HepG2 (cell line): ENCODE results near the gene MROH2A. TPM values are rescaled to one million over a fixed set of nuclear protein-coding genes. Genes with fewer than 3 reads are reported as not detected.

ENCODE experiments used
- ATAC-seq: fragments of 200-7000 bp; cut with Tn5 transposase; 3 replicates; pipeline ENCODE4 v1.9.1; 2020; ENCODE audit warnings: mild to moderate bottlenecking, moderate library complexity
- BruUV-seq: library from RNA; stranded (reverse); fragments of 400-500 nt; replicated peaks from 2 replicates; lab custom pipeline; 2021; lab: Mats Ljungman, UMichigan
- CTCF ChIA-PET: fragments of 300-600 bp; formaldehyde crosslinking; extraction: SDS; loops from one replicate; lab custom pipeline; 2021; ENCODE audit warnings: low total read pairs, inconsistent platforms, low intra/inter-chr PET ratio; lab: Yijun Ruan, JAX
- POLR2A ChIA-PET: fragments of 350-600 bp; sonication (Branson Sonifier 250); formaldehyde crosslinking; loops from one replicate; lab custom pipeline; 2020; ENCODE audit warnings: antibody characterized with exemption, inconsistent platforms; lab: Yijun Ruan, JAX
- DNase-seq: peaks from one replicate; pipeline ENCODE4 v3.0.0-alpha.2; 2015; ENCODE audit warnings: low spot score
- FAIRE-seq: peaks from 3 replicates; lab custom pipeline; 2011; peaks lifted over from hg19 to GRCh38; lab: Jason Lieb, UNC
- H2AFZ ChIP-seq: one replicate; pipeline ENCODE4 v1.6.1; 2011; ENCODE audit warnings: low read length, inconsistent platforms
- H3K27ac ChIP-seq: fragments of 300-600 bp; 3 replicates; pipeline ENCODE4 v1.8.0; 2011; ENCODE audit warnings: mixed run types, mild to moderate bottlenecking, mixed read lengths, low read length, inconsistent platforms; ENCODE audit not compliant: insufficient read depth; ENCODE audit errors: extremely low read length
- H3K27me3 ChIP-seq, 2 experiments: fragments of 200-600 bp in 1 of 2; 2 replicates in 1 of 2; 3 replicates in 1 of 2; pipeline versions ENCODE4 v1.6.0 to v1.8.0; 2011; ENCODE audit warnings: low read length in 2 of 2, mild to moderate bottlenecking in 2 of 2, moderate library complexity in 2 of 2, inconsistent platforms in 1 of 2; ENCODE audit not compliant: insufficient read depth in 2 of 2, control insufficient read depth in 1 of 2
- H3K36me3 ChIP-seq, 2 experiments: fragments of 200-600 bp in 1 of 2; replicated peaks in 1 of 2; 2 replicates in 1 of 2; 3 replicates in 1 of 2; pipeline versions ENCODE4 v1.5.1 to v1.8.0; 2011; ENCODE audit warnings: low read length in 2 of 2, inconsistent platforms in 1 of 2; ENCODE audit not compliant: insufficient read depth in 2 of 2, control insufficient read depth in 1 of 2
- H3K4me1 ChIP-seq: 2 replicates; pipeline ENCODE4 v1.5.1; 2012; ENCODE audit warnings: low read length, inconsistent platforms; ENCODE audit not compliant: insufficient read depth
- H3K4me2 ChIP-seq: 2 replicates; pipeline ENCODE4 v1.6.0; 2011; ENCODE audit warnings: low read depth, low read length, inconsistent platforms
- H3K4me3 ChIP-seq, 3 experiments: fragments of 200-600 bp in 1 of 3; sonication (generic), shearing (Covaris generic) in 1 of 3; replicated peaks in 1 of 3; 2 replicates each; pipeline ENCODE4 v1.5.1; 2011 to 2016; ENCODE audit warnings: low read length in 3 of 3, inconsistent platforms in 2 of 3, low read depth in 2 of 3, mild to moderate bottlenecking in 2 of 3, control low read depth in 1 of 3, mixed read lengths in 1 of 3; ENCODE audit not compliant: insufficient read depth in 1 of 3
- H3K79me2 ChIP-seq: one replicate; pipeline ENCODE4 v1.6.1; 2011; ENCODE audit warnings: low read length, inconsistent platforms; ENCODE audit not compliant: insufficient read depth
- H3K9ac ChIP-seq: 2 replicates; pipeline ENCODE4 v1.6.0; 2011; ENCODE audit warnings: mild to moderate bottlenecking, low read depth, low read length, inconsistent platforms; ENCODE audit not compliant: insufficient read depth
- H3K9me3 ChIP-seq: 2 replicates; pipeline ENCODE4 v1.5.1; 2012; ENCODE audit warnings: mild to moderate bottlenecking, low read length
- H4K20me1 ChIP-seq: 2 replicates; pipeline ENCODE4 v1.6.0; 2011; ENCODE audit warnings: inconsistent platforms, mild to moderate bottlenecking, low read length, moderate library complexity; ENCODE audit not compliant: insufficient read depth
- ISL2 ChIP-seq: sonication (generic); formaldehyde crosslinking; IDR thresholded peaks from 2 replicates; pipeline ENCODE4 v1.5.0; 2020; ENCODE audit warnings: missing genetic modification reagents
- JUN ChIP-seq: sonication (generic); formaldehyde crosslinking; IDR thresholded peaks from 2 replicates; pipeline ENCODE4 v1.4.0; 2020; ENCODE audit warnings: mild to moderate bottlenecking, missing genetic modification reagents
- SSRP1 ChIP-seq: IDR thresholded peaks from 2 replicates; pipeline ENCODE4 v1.6.1; 2016; ENCODE audit warnings: control low read depth
- ZNF205 ChIP-seq: IDR thresholded peaks from 2 replicates; pipeline ENCODE4 v1.6.1; 2018; ENCODE audit warnings: missing biosample characterization, missing genetic modification reagents
- ZNF296 ChIP-seq: sonication (generic); formaldehyde crosslinking; conservative IDR thresholded peaks from 2 replicates; pipeline ENCODE4 v1.5.0; 2020; ENCODE audit warnings: mild to moderate bottlenecking, missing genetic modification reagents
- ZNF335 ChIP-seq: sonication (generic); formaldehyde crosslinking; IDR thresholded peaks from 2 replicates; pipeline ENCODE4 v1.4.0; 2020; ENCODE audit warnings: missing genetic modification reagents
- ZNF550 ChIP-seq: sonication (generic); formaldehyde crosslinking; IDR thresholded peaks from 2 replicates; pipeline ENCODE4 v1.4.0; 2020; ENCODE audit warnings: mild to moderate bottlenecking, missing genetic modification reagents, borderline replicate concordance
- ZNF557 ChIP-seq: sonication (generic); formaldehyde crosslinking; IDR thresholded peaks from 2 replicates; pipeline ENCODE4 v1.4.0; 2020; ENCODE audit warnings: missing genetic modification reagents
- ZNF614 ChIP-seq: IDR thresholded peaks from 2 replicates; pipeline ENCODE4 v1.6.1; 2018; ENCODE audit warnings: missing biosample characterization, missing genetic modification reagents, inconsistent platforms, borderline replicate concordance
- WGBS: methylation state at CpG from one replicate; pipeline ENCODE4 v1.1.6; 2017; ENCODE audit warnings: low lambda C conversion rate; 5-methylcytosine and 5-hydroxymethylcytosine counted together
- in situ Hi-C: cut with HindIII; loops from 2 replicates; pipeline ENCODE4 v1.10.0; 2017; ENCODE audit warnings: low pct_unique_long_range_greater_than_20kb; ENCODE audit not compliant: extremely low pct_ligation_motif_present
- intact Hi-C: fragments of 100-400 bp; cut with micrococcal nuclease; formaldehyde crosslinking; loops from one replicate; pipeline ENCODE4 v1.10.0; 2022; ENCODE audit not compliant: unreplicated experiment
- polyA plus RNA-seq, 8 experiments: library from polyadenylated mRNA; depleted of rRNA in 3 of 8; stranded (reverse) in 7 of 8; unstranded in 1 of 8; fragments of >200 nt; fragmentation: Illumina TruSeq in 4 of 8; extraction: Trizol in 4 of 8; gene quantifications; 2 replicates each; pipeline versions ENCODE4 v1.2.1 to v1.2.3, GENCODE V29; 2011 to 2016; ENCODE audit warnings: low read depth in 4 of 8, missing spikeins in 1 of 8, mixed read lengths in 1 of 8; ENCODE audit not compliant: insufficient read depth in 1 of 8
- total RNA-seq, 5 experiments: library from RNA; depleted of rRNA; stranded (reverse); fragments of >200 nt; fragmentation: Illumina TruSeq; extraction: Trizol; gene quantifications; 2 replicates each; pipeline ENCODE4 v1.2.3, GENCODE V29; 2016; ENCODE audit warnings: low read depth in 1 of 5
- TF ChIP-seq, protein P1 (sequence below), 2 experiments: fragments of 450-650 bp in 1 of 2; sonication (generic) in 1 of 2; formaldehyde crosslinking in 1 of 2; IDR thresholded peaks; 2 replicates each; pipeline versions ENCODE4 v1.6.1 to v1.8.0; 2016 to 2022; ENCODE audit warnings: antibody characterized with exemption in 1 of 2, mild to moderate bottlenecking in 1 of 2, missing genetic modification reagents in 1 of 2
- TF ChIP-seq, protein P2 (sequence below): sonication (generic); formaldehyde crosslinking; conservative IDR thresholded peaks from 2 replicates; pipeline ENCODE4 v1.4.0; 2020; ENCODE audit warnings: missing genetic modification reagents

Gene MROH2A
- total and polyA plus RNA-seq, 2 of the 13 experiments (the other 11 are each of a cell fraction or from before 2014, with no cell fraction given): 0.03 to 0.04 TPM

DNA sequence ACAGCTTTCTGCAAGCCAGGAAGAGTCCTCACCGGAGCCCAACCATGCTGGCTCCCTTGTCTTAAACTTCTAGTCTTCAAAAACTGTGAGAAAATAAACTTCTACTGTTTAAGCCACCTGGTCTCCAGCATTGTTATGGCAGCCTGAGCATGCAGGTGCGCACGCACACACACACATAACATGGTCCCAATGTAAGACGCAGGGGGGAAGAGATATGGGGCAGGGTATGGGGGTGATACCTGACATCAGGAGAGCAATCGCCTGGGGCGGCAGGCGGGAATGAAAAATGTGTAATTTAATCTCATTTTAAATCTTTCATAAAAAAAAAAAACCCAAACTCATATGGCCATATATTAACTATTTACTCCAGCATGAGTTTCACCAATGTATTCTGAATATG, 58.2 kb downstream of the MROH2A start:
- TF ChIP-seq ZNF614 (CRISPR knock-in tag) (no peak), ZNF557 (CRISPR knock-in tag) (no peak), ISL2 (CRISPR knock-in tag) (no peak), JUN (CRISPR knock-in tag) (no peak), ZNF550 (no peak), ZNF296 (CRISPR knock-in tag) (no peak), ZNF205 (CRISPR knock-in tag) (no peak), ZNF335 (CRISPR knock-in tag) (no peak), SSRP1 (CRISPR knock-in tag) (no peak)
- TF ChIP-seq, protein P1, sequence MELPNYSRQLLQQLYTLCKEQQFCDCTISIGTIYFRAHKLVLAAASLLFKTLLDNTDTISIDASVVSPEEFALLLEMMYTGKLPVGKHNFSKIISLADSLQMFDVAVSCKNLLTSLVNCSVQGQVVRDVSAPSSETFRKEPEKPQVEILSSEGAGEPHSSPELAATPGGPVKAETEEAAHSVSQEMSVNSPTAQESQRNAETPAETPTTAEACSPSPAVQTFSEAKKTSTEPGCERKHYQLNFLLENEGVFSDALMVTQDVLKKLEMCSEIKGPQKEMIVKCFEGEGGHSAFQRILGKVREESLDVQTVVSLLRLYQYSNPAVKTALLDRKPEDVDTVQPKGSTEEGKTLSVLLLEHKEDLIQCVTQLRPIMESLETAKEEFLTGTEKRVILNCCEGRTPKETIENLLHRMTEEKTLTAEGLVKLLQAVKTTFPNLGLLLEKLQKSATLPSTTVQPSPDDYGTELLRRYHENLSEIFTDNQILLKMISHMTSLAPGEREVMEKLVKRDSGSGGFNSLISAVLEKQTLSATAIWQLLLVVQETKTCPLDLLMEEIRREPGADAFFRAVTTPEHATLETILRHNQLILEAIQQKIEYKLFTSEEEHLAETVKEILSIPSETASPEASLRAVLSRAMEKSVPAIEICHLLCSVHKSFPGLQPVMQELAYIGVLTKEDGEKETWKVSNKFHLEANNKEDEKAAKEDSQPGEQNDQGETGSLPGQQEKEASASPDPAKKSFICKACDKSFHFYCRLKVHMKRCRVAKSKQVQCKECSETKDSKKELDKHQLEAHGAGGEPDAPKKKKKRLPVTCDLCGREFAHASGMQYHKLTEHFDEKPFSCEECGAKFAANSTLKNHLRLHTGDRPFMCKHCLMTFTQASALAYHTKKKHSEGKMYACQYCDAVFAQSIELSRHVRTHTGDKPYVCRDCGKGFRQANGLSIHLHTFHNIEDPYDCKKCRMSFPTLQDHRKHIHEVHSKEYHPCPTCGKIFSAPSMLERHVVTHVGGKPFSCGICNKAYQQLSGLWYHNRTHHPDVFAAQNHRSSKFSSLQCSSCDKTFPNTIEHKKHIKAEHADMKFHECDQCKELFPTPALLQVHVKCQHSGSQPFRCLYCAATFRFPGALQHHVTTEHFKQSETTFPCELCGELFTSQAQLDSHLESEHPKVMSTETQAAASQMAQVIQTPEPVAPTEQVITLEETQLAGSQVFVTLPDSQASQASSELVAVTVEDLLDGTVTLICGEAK (IDR thresholded peaks at IDR 0.05): no peak
- TF ChIP-seq, protein P1 (CRISPR knock-in tag; IDR thresholded peaks at IDR 0.05): no peak
- TF ChIP-seq, protein P2, sequence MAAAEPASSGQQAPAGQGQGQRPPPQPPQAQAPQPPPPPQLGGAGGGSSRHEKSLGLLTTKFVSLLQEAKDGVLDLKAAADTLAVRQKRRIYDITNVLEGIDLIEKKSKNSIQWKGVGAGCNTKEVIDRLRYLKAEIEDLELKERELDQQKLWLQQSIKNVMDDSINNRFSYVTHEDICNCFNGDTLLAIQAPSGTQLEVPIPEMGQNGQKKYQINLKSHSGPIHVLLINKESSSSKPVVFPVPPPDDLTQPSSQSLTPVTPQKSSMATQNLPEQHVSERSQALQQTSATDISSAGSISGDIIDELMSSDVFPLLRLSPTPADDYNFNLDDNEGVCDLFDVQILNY (CRISPR knock-in tag): no peak
- Histone ChIP-seq H3K9ac (no peak overlapping the region), H3K27me3 (no peaks in the 10 kb centered on the region), H3K79me2 (peaks cover 40% of the 10 kb centered on the region), H3K4me2 (no peak overlapping the region), H4K20me1 (peaks cover 16% of the 10 kb centered on the region; the same call in 1 of the 2 replicates), H3K36me3 (peaks cover 43 to 65% of the 10 kb centered on the region in 2 experiments), H3K4me3 (no peak overlapping the region), H3K4me1 (peaks cover 22% of the 10 kb centered on the region; the same call in 1 of the 2 replicates), H3K27ac (no peak overlapping the region), H2AFZ (no peak overlapping the region), H3K9me3 (no peaks in the 10 kb centered on the region)
- ATAC-seq (no peak), FAIRE-seq (no peak), DNase-seq (no peak)
- ChIA-PET POLR2A (no interaction called here), CTCF (no interaction called here)
- WGBS: 99% methylated on average over 7 of the region's 7 CpGs
- intact Hi-C loops: loop anchor here (10.0 kb wide), 1 partner anchor 392 kb away; no protein-coding TSS in a partner anchor
- BruUV-seq: no TSS peak
- in situ Hi-C loops: loop anchor here (25.0 kb wide), 1 partner anchor 524 kb away; the partner anchor contains the start of gene SAG
